Stomach smooth muscle (tissue), 2 donors: ENCODE results near the gene RAPGEF5.

Source experiments
- H3K27ac ChIP-seq: one replicate; pipeline ENCODE4 v1.7.0; 2013; ENCODE audit warnings: mild to moderate bottlenecking, low read length, inconsistent platforms
- H3K27me3 ChIP-seq, 2 donors: one replicate each; pipeline ENCODE4 v1.7.0; 2013; ENCODE audit warnings: low read length in 2 of 2; ENCODE audit not compliant: insufficient read depth in 2 of 2, control insufficient read depth in 1 of 2
- H3K36me3 ChIP-seq, 2 donors: one replicate each; pipeline ENCODE4 v1.7.0; 2013; ENCODE audit warnings: low read length in 2 of 2; ENCODE audit not compliant: control insufficient read depth in 2 of 2, insufficient read depth in 2 of 2
- H3K4me1 ChIP-seq: one replicate; pipeline ENCODE4 v1.7.0; 2013; ENCODE audit warnings: low read length; ENCODE audit not compliant: control insufficient read depth, insufficient read depth
- H3K4me3 ChIP-seq, 2 donors: one replicate each; pipeline ENCODE4 v1.7.0; 2013; ENCODE audit warnings: low read length in 2 of 2
- H3K9ac ChIP-seq, 2 donors: one replicate each; pipeline ENCODE4 v1.7.0; 2013; ENCODE audit warnings: low read length in 2 of 2, mild to moderate bottlenecking in 1 of 2
- H3K9me3 ChIP-seq, 2 donors: one replicate each; pipeline ENCODE4 v1.7.0; 2013; ENCODE audit warnings: low read length in 2 of 2; ENCODE audit not compliant: control insufficient read depth in 2 of 2
- donor health status: healthy.
- donor health status: Pancreatic carcinoma.

Gene RAPGEF5

DNA sequence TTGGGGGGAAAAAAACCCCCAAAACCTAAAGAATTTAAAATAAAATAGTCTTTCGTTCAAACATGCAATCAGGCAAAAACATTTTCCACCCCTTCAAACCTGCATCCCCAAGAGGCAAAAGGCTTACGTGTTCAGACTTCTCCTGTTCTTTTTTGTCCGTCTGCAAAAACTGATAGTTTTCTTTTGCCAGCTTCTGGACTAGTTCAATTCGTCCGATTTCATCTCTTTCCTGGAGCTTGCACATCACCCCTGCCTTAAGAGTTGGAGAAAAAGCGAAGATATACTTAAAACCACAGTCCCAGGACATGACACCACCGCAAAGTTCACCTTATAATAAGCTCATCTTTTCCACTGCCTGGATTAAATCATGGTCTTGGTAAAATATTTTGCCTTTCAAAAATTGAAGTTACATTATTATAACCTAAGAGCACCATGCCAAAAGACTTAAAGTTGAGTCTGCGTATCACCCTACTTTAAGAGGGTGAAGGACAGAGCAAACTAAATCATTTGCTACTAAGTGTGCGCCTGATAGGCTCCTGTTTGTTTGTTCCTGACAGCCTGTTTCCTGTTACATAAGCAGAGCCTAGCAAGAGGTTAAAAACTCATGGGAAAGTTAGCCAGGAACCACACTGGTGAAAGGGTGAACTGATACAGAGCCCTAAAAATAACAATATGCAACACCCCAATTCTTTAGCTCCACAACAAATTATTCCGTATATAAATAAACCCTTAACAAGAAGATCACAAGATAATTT is 137.0 kb downstream of the RAPGEF5 start:
- Histone ChIP-seq H3K4me1 (no peaks in the 10 kb centered on the region), H3K27ac (no peak overlapping the region), H3K9me3 (no peaks in the 10 kb centered on the region), H3K9ac (no peak overlapping the region), H3K4me3 (peak overlapping the region in 1 of 2 donors; percentile 41), H3K27me3 (no peaks in the 10 kb centered on the region), H3K36me3 (no peaks in the 10 kb centered on the region)

GRCh38 chr7:22219036-22219435 is 137.9 kb downstream of the RAPGEF5 start:
- no peaks in the 10 kb centered on the region for H3K9me3 ChIP-seq
- H3K4me3 ChIP-seq, result peak overlapping the region in 1 of 2 donors; percentile 41
- peak overlapping the region; percentile 18 for H3K27ac ChIP-seq
- no peaks in the 10 kb centered on the region for H3K27me3 ChIP-seq
- H3K4me1 ChIP-seq, result no peaks in the 10 kb centered on the region
- no peak overlapping the region for H3K9ac ChIP-seq
- H3K36me3 ChIP-seq, result no peaks in the 10 kb centered on the region

- Histone ChIP-seq H3K4me1 (no peaks in the 10 kb centered on the region), H3K27ac (no peak overlapping the region), H3K36me3 (no peaks in the 10 kb centered on the region), H3K9ac (no peak overlapping the region), H3K4me3 (peak overlapping the region in 1 of 2 donors; percentile 1), H3K27me3 (no peaks in the 10 kb centered on the region), H3K9me3 (no peaks in the 10 kb centered on the region)
Measured at GRCh38 chr7:22216832-22217475, 140.0 kb downstream of the RAPGEF5 start.

DNA sequence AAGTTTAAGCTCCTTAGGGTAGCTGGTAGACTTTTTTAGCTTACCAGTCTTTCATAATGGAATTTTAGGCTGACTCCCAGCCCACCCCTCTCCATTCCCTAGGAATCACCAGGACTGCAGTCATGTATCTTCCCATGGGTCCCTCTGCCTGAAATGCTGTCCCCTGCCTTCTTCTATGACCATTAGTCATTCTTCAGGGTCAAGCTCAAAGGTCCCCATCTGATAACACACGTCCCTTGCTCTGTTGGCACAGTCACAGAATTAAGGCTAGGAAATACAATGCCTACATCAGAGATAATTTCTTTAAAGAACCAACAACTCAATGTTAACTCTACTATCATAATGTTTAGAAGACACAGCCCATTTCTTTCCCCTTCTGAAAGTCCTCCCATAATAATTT is 140.6 kb downstream of the RAPGEF5 start:
- H3K9me3 ChIP-seq, result no peaks in the 10 kb centered on the region
- no peaks in the 10 kb centered on the region for H3K4me1 ChIP-seq
- H3K27me3 ChIP-seq, result no peaks in the 10 kb centered on the region
- H3K36me3 ChIP-seq, result no peaks in the 10 kb centered on the region
- no peak overlapping the region for H3K4me3 ChIP-seq
- no peak overlapping the region for H3K9ac ChIP-seq
- H3K27ac ChIP-seq, result no peak overlapping the region

DNA sequence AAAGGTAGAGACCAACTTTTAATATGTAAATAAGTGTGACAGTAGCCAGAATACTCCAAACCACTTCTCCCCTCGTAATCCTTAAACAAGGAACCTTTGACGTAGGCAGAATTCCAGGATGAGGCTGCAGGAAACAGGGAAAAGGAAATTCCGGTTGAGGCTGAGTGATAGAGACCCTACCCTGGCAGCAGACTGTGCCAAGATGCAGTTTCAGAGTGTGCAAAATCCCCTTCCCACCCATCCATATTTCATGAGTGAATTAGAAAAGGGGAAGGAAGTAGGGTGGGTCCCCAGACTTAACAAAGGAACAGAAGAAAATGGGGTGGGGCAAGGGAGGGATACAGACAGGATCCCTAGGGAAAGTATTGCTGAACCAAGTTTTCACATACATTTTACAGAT is 143.0 kb downstream of the RAPGEF5 start:
- Histone ChIP-seq H3K4me1 (no peaks in the 10 kb centered on the region), H3K27me3 (no peaks in the 10 kb centered on the region), H3K36me3 (no peaks in the 10 kb centered on the region), H3K9me3 (no peaks in the 10 kb centered on the region), H3K27ac (no peak overlapping the region), H3K9ac (no peak overlapping the region), H3K4me3 (no peak overlapping the region)

DNA sequence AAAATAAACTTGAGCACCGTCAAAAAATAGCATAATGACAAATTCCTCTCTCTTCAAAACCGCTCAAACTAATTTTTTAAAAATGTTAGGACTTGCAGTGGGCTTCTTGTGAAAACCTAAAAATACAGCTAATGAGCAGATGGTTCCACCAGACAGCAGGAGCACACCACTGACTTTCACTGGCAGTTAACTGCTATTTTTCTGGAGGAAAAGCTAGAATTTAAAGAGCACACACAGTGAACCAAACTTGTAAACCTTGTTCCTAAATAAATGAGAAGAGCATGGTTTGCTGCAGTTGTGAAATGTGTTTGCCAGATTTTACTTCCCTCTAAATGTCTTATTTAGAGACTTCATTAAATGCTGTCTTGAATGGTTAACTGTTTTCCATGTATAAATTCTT is 143.9 kb downstream of the RAPGEF5 start:
- Histone ChIP-seq H3K4me3 (no peak overlapping the region), H3K9ac (no peak overlapping the region), H3K9me3 (no peaks in the 10 kb centered on the region), H3K27me3 (no peaks in the 10 kb centered on the region), H3K4me1 (no peaks in the 10 kb centered on the region), H3K27ac (no peak overlapping the region), H3K36me3 (no peaks in the 10 kb centered on the region)

DNA sequence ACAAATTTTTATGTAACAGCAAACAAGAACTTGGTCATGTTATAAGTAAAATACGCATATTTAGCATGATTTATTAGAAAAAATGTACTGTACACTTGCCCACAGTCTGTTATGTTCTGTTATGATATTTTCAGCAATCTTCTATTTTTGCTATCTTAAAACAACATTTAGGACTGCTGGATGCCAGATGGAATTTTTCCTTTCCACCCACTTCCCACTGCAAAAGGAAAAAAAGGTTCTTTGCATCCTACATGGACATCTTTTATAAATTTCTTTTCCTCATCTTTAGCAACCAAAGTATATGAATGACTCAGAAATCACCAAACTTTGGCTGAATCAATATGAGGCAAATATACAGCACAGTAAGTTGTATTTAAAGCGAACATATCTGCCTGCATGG is 146.0 kb downstream of the RAPGEF5 start:
- H3K9me3 ChIP-seq, result no peaks in the 10 kb centered on the region
- no peaks in the 10 kb centered on the region for H3K27me3 ChIP-seq
- no peak overlapping the region for H3K4me3 ChIP-seq
- no peaks in the 10 kb centered on the region for H3K4me1 ChIP-seq
- no peaks in the 10 kb centered on the region for H3K36me3 ChIP-seq
- H3K27ac ChIP-seq, result no peak overlapping the region
- H3K9ac ChIP-seq, result no peak overlapping the region

- H3K36me3 ChIP-seq, result no peaks in the 10 kb centered on the region
- H3K4me3 ChIP-seq, result no peak overlapping the region
- no peaks in the 10 kb centered on the region for H3K27me3 ChIP-seq
- no peaks in the 10 kb centered on the region for H3K9me3 ChIP-seq
- no peak overlapping the region for H3K27ac ChIP-seq
- H3K9ac ChIP-seq, result no peak overlapping the region
- no peaks in the 10 kb centered on the region for H3K4me1 ChIP-seq
Measured at GRCh38 chr7:22210355-22210754, 146.6 kb downstream of the RAPGEF5 start.

DNA sequence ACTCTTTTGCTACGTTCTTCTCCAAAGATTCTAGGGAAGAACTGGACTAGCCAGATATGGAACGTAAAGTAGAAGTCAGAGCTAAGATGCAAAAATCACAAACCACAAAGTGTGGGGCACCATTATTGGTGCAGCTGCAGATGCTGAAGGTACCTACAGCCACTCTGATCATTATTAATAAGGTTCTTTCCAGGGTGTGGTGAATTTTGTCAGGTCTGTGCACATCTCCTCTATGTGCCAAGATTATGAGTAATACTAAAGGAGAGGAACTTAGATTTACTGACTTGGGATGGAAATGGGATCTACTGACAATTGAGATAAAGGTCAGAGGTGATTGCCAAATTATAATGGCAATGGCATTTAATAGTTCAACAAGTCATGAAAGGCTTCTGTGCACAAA is 148.2 kb downstream of the RAPGEF5 start:
- Histone ChIP-seq H3K4me1 (no peaks in the 10 kb centered on the region), H3K9me3 (no peaks in the 10 kb centered on the region), H3K27me3 (no peaks in the 10 kb centered on the region), H3K9ac (no peak overlapping the region), H3K27ac (no peak overlapping the region), H3K4me3 (no peak overlapping the region), H3K36me3 (no peaks in the 10 kb centered on the region)

GRCh38 chr7:22207724-22208225 is 149.2 kb downstream of the RAPGEF5 start:
- Histone ChIP-seq H3K4me1 (no peaks in the 10 kb centered on the region), H3K9ac (no peak overlapping the region), H3K27ac (no peak overlapping the region), H3K4me3 (no peak overlapping the region), H3K27me3 (no peaks in the 10 kb centered on the region), H3K36me3 (no peaks in the 10 kb centered on the region), H3K9me3 (no peaks in the 10 kb centered on the region)

DNA sequence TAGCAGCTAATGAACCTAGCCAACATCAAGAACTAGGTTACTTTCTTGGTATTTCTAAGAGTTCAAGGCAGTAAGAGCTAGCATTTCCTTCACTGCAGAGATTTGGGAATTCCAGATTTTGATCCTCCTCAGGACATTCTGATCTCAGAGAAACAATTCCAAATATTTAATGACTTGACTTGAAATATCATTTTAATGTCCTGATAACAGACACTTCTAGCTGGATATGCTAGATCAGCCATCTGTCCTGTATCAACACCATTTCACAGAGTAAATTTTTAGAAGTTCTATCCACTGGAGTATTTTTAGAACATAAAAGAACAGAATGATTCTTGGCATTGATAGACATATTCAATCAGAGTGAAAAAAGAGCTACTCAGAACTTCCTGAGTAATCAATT is 151.3 kb downstream of the RAPGEF5 start:
- H3K27ac ChIP-seq, result no peak overlapping the region
- no peaks in the 10 kb centered on the region for H3K27me3 ChIP-seq
- no peaks in the 10 kb centered on the region for H3K36me3 ChIP-seq
- no peaks in the 10 kb centered on the region for H3K4me1 ChIP-seq
- H3K9ac ChIP-seq, result no peak overlapping the region
- no peaks in the 10 kb centered on the region for H3K9me3 ChIP-seq
- no peak overlapping the region for H3K4me3 ChIP-seq
